GM18508 (cell line): Measurements from ENCODE around the gene MRPL52.
A peak's percentile ranks its signal among the peaks of the same experiment; 100 is the strongest.
"Not testable (repeated sequence)": the region's sequence is repeated elsewhere in the genome, so short reads cannot be mapped to it uniquely, and the experiment has no call there.

Experiments used
- ATAC-seq: cut with Tn5 transposase; IDR thresholded peaks from one replicate; pipeline ENCODE4 v1.9.1; 2021; ENCODE audit warnings: moderate number of reproducible peaks; ENCODE audit not compliant: insufficient read depth, unreplicated experiment

Gene MRPL52

GRCh38 chr14:22852599-22852939, 22.9 kb downstream of the MRPL52 start:
- no peak for ATAC-seq

- no peak for ATAC-seq
Measured at GRCh38 chr14:22852940-22853767, 23.5 kb downstream of the MRPL52 start.

GRCh38 chr14:22854296-22854695, 24.6 kb downstream of the MRPL52 start:
- not testable (repeated sequence) for ATAC-seq

- ATAC-seq: no peak
Measured at GRCh38 chr14:22854963-22855724, 25.5 kb downstream of the MRPL52 start.

- no peak for ATAC-seq
Measured at GRCh38 chr14:22856428-22856827, 26.7 kb downstream of the MRPL52 start.

- ATAC-seq: not testable (repeated sequence)
Measured at GRCh38 chr14:22860377-22860776, 30.7 kb downstream of the MRPL52 start.

- ATAC-seq: no peak
Measured at GRCh38 chr14:22861651-22862050, 32.0 kb downstream of the MRPL52 start.

- ATAC-seq: no peak
Measured at GRCh38 chr14:22864979-22865378, 35.3 kb downstream of the MRPL52 start.

GRCh38 chr14:22865424-22866405, 36.0 kb downstream of the MRPL52 start:
- no peak for ATAC-seq

GRCh38 chr14:22866874-22867273, 37.2 kb downstream of the MRPL52 start:
- ATAC-seq: no peak

GRCh38 chr14:22870811-22871223, 41.1 kb downstream of the MRPL52 start:
- ATAC-seq: peak; percentile 51

GRCh38 chr14:22871224-22872032, 41.7 kb downstream of the MRPL52 start, which contains the start of gene LRP10:
Gene LRP10 (plus strand): TSS chr14:22871740. CDS start chr14:22872304, 564 bp downstream.
- peak; percentile 37 for ATAC-seq

GRCh38 chr14:22872033-22872832, 42.5 kb downstream of the MRPL52 start:
- ATAC-seq: no peak

- ATAC-seq: no peak
Measured at GRCh38 chr14:22872833-22873520, 43.3 kb downstream of the MRPL52 start.

GRCh38 chr14:22875003-22875747, 45.5 kb downstream of the MRPL52 start:
- ATAC-seq: no peak

- ATAC-seq: no peak
Measured at GRCh38 chr14:22875748-22876319, 46.1 kb downstream of the MRPL52 start.

- ATAC-seq: no peak
Measured at GRCh38 chr14:22877000-22877501, 47.4 kb downstream of the MRPL52 start.
